Activated naive CD4-positive, alpha-beta T cell treated with anti-CD3 and anti-CD28 coated beads, Interleukin-2, amount 50 U/mL, for 72 hours (primary cell): ENCODE measurements around the gene CDT1. TPM values are rescaled to one million over a fixed set of nuclear protein-coding genes. Genes with fewer than 3 reads are reported as not detected.

ENCODE experiments used
- ATAC-seq, 2 donors: fragments of 150-1000 bp; cut with Tn5 transposase; 2 replicates each; pipeline ENCODE4 v1.10.0; 2021; ENCODE audit warnings: mild to moderate bottlenecking in 2 of 2, moderate library complexity in 2 of 2
- DNase-seq, 2 donors: peaks; one replicate each; pipeline ENCODE4 v3.0.0; 2021 to 2022; ENCODE audit warnings: low spot score in 2 of 2
- H3K27ac Mint-ChIP-seq, 2 donors: one replicate each; pipeline ENCODE4 v1.8.0; 2022; ENCODE audit warnings: mild to moderate bottlenecking in 2 of 2, mixed read lengths in 2 of 2
- H3K36me3 Mint-ChIP-seq, 2 donors: one replicate each; pipeline ENCODE4 v1.8.0; 2022; ENCODE audit warnings: mixed read lengths in 2 of 2
- H3K9me3 Mint-ChIP-seq, 2 donors: one replicate each; pipeline ENCODE4 v1.8.0; 2022; ENCODE audit warnings: mixed read lengths in 2 of 2
- total RNA-seq, 2 donors: library from RNA; stranded (reverse); gene quantifications; one replicate each; pipeline ENCODE4 v1.2.3, GENCODE V29; 2022

CDT1 gene
- total RNA-seq, 2 donors from 2014 or later: 145 to 240 TPM

DNA sequence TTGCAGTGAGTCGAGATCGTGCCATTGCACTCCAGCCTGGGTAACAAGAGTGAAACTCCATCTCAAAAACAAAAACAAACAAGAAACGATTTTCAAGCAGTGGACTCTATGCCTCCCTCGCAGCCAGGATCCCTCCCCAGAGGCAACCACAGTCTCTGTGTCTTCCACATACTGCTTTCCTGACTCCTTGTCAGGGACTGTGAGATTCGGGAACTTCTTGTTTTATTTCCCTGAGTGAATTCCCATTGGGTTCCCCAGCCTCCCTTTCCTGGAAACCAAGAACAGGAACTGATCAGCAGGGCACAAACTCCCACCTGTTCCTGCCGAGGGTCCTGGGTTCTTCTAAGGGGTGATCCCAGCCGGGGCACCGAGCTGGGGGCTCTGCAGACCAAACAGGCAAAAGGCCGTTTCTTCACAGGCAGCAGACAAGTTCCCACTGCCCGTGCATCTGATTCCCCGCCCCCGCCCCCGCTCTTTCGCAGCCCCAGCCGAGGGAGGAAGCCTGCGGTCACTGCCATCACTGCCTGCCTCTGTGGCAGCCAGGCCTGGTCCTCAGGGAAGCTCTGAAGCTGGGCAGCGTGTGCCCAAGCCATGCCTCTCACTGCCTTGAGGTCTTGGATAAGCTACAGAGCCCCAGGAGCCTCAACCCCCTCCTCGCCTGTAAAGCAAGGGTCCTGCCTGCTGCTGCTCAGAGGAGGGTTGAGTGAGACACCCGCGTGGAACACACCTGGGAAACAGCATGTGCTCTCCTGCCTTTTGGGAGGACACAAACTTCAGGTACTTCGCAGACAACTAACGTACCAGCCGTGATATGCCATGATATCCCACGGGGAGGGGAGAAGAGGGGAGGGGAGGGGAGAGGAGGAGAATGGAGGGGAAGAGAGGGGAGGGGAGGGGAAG is 13.0 kb upstream of the CDT1 start:
- peak; percentile 77 to 95 for ATAC-seq
- DNase-seq: peak in 1 of 2 donors; percentile 66
- H3K9me3 Mint-ChIP-seq: no peaks in the 10 kb centered on the region
- no peaks in the 10 kb centered on the region for H3K36me3 Mint-ChIP-seq
- H3K27ac Mint-ChIP-seq: peak overlapping the region; percentile 75 to 77

GRCh38 chr16:88792078-88792550 is 11.5 kb upstream of the CDT1 start:
- DNase-seq (no peak), ATAC-seq (no peak)
- H3K36me3 Mint-ChIP-seq: no peaks in the 10 kb centered on the region
- H3K9me3 Mint-ChIP-seq: no peaks in the 10 kb centered on the region
- no peak overlapping the region for H3K27ac Mint-ChIP-seq

GRCh38 chr16:88792668-88793250 is 10.8 kb upstream of the CDT1 start:
- H3K36me3 Mint-ChIP-seq: no peaks in the 10 kb centered on the region
- no peaks in the 10 kb centered on the region for H3K9me3 Mint-ChIP-seq
- DNase-seq (no peak), ATAC-seq (no peak)
- H3K27ac Mint-ChIP-seq: no peak overlapping the region

DNA sequence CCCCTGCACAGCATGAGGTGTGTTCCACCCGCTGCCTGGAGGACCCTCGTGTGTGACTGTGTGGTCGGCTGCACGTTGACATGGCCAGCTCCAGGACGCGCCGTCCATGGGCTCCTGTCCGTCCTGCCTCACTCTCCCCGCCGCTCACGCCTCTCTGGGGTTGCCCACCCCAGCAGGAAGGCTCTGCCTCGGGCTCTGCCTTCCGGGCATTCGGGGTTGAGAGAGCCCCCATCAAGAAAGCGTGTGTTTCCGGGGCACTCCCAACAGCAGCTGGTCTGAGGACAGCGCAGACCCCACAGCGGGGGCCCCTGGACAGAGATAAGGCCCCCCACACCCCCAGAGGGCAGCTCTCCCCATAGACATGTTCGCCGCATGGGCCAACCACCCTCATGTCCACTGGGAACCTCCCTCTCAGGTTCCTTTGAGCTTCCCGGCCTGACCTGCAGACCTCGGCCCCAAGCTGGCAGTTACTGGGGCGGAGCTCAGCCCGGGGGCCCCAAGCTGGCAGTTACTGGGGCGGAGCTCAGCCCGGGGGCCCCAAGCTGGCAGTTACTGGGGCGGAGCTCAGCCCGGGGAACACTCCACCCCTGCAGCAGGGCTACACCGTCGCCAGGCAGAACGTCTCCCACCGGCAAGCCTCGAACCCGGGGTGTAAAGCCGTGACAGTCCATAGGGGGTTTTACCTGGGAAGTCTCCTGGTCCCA is 10.2 kb upstream of the CDT1 start:
- no peaks in the 10 kb centered on the region for H3K9me3 Mint-ChIP-seq
- no peaks in the 10 kb centered on the region for H3K36me3 Mint-ChIP-seq
- DNase-seq (no peak), ATAC-seq (peak in 1 of 2 donors; percentile 20)
- no peak overlapping the region for H3K27ac Mint-ChIP-seq

DNA sequence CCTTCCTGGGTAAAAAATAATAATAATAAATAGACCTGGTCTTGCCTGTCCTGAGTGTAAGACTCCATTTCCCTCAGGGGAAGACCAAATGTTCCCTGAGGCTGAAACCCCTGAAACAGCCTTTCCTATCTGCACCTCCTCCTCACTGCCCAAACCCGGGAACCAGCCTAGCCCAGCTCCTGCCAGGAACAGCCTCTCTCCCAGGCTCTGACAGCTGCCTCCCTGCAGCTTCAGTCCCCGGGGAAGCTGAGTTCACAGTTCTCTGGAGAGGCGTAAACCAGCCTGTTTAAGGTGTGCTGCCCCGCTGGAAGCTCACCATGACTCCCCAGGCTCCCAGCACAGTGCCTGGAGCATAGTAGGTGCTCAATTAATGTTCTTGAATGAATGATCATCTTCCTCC is 7.3 kb upstream of the CDT1 start:
- Mint-ChIP-seq H3K36me3 (peaks cover 0 to 3% of the 10 kb centered on the region in 2 donors), H3K9me3 (no peaks in the 10 kb centered on the region), H3K27ac (no peak overlapping the region)
- DNase-seq (no peak), ATAC-seq (no peak)

GRCh38 chr16:88798073-88798472 is 5.5 kb upstream of the CDT1 start:
- Mint-ChIP-seq H3K36me3 (peaks cover 0 to 7% of the 10 kb centered on the region in 2 donors), H3K27ac (no peak overlapping the region), H3K9me3 (no peaks in the 10 kb centered on the region)
- DNase-seq (no peak), ATAC-seq (no peak)

- ATAC-seq: no peak
Measured at GRCh38 chr16:88798772-88799455, 4.7 kb upstream of the CDT1 start.

DNA sequence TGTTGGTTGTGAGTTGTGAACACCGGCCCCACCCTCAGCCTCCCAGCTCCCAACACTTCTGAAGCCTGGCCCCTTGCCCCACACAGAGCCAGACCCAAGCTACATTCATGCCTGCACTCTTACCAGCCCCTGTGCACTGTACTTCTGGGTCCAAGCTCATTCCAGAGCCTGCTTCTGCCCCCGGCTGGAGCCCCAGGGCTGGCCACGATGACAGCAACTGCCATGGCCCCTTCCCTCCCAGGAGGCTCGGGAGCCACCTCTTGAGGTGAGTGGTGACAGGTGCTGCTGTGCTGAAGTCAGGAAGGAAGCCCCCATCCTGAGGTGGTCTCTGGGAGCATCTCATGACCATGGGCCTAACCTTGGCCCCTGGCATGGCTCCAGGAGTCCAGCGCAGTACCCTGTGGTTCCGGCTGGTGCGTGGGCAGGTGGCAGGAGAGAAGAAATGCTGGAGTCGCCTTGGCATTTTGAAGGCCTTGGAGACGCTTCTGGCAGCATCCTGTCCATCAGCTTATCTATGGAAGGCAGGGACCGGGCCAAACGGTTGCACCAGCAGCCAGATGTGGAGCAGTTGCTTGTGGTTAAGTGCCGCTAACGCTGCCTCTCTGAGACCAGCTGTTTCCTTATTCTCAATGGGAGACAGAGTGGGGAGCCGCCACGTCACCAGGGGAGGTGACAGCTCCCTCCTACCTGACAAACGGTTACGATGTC is 3.9 kb upstream of the CDT1 start:
- Mint-ChIP-seq H3K27ac (no peak overlapping the region), H3K9me3 (no peaks in the 10 kb centered on the region), H3K36me3 (peaks cover 0 to 12% of the 10 kb centered on the region in 2 donors)
- DNase-seq: no peak
- ATAC-seq: no peak

More at GRCh38 chr16:88798772-88799455, 4.7 kb upstream of the CDT1 start:
- Mint-ChIP-seq H3K9me3 (no peaks in the 10 kb centered on the region), H3K36me3 (peaks cover 0 to 7% of the 10 kb centered on the region in 2 donors), H3K27ac (no peak overlapping the region)
- no peak for DNase-seq

DNA sequence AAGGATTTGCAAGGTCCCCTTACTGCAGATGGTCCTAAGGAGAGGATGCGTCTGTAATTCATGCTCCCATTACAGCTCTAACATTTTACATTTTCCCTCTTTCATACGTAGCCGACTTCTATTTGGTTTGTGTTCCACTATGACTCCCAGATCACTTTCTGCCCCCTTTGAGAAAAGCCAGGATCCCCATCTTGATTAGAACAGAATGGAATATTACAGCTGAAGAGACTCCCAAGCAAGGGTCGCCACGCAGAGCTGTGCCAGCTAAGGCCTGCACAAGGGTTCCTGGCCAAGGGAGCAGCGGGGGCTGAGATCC is 3.4 kb upstream of the CDT1 start:
- ATAC-seq (no peak), DNase-seq (no peak)
- Mint-ChIP-seq H3K27ac (no peak overlapping the region), H3K9me3 (no peaks in the 10 kb centered on the region), H3K36me3 (peaks cover 0 to 13% of the 10 kb centered on the region in 2 donors)

DNA sequence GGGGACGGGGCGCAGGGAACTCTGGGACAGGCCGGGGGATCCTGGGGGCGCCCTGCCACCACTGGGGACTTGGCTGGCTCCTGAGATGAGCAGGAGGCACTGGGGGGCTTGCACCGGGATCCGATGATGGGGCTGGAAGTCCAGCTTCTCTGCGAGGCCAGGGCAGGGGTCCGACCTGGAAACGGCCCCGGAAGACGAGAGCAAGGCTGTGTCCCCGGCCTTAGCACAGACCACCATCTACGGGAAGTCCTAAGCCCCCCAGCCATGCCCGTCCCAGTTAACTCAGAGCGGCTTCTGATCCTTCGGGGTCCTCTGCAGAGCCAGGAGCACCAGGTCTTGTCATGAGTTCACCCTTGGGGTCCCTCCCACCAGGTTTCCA is 573 bp downstream of the CDT1 start:
- ATAC-seq: no peak
- Mint-ChIP-seq H3K9me3 (no peaks in the 10 kb centered on the region), H3K27ac (peak overlapping the region; percentile 81 to 91), H3K36me3 (peaks cover 0 to 24% of the 10 kb centered on the region in 2 donors)
- peak in 1 of 2 donors; percentile 59 for DNase-seq

DNA sequence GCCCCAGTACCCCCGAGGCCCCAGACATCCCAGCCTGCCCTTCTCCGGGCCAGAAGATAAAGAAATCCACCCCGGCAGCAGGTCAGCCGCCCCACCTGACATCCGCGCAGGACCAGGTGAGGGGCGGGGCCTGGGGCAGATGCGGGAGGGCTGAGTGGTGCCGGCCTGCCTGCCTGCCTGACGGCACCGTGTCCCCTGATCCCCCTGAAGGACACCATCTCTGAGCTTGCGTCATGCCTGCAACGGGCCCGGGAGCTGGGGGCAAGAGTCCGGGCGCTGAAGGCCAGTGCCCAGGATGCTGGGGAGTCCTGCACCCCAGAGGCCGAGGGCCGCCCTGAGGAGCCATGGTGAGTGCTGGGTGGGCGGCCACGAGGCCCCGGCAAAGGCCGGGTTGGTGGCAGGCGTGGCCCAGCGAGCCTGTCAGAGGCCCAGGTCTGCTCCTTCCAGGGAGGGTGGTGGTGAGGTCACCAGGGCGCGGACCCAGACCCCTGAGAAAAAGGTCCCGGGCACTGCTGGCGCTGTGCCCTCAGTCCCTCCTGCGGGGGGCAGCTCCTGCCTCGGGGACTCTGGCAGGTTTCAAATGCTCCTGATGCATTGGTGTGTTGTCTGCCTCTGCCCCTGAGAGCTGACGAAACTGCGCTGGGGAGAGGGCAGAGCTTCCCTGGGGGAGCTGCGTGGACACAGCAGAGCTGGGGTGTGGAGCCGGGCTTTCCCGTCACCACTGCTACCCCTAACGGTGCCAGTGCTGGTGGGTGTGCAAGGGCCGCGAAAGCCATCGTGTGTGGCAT is 1.2 kb downstream of the CDT1 start:
- Mint-ChIP-seq H3K36me3 (peaks cover 0 to 24% of the 10 kb centered on the region in 2 donors), H3K9me3 (no peaks in the 10 kb centered on the region), H3K27ac (peak overlapping the region; percentile 89 to 91)
- ATAC-seq (peak in 1 of 2 donors; percentile 18), DNase-seq (peak; percentile 54 to 63)

- DNase-seq: no peak
- no peak for ATAC-seq
- H3K36me3 Mint-ChIP-seq: peaks cover 4 to 24% of the 10 kb centered on the region in 2 donors
- no peak overlapping the region for H3K27ac Mint-ChIP-seq
- no peaks in the 10 kb centered on the region for H3K9me3 Mint-ChIP-seq
Measured at GRCh38 chr16:88805340-88805715, 1.7 kb downstream of the CDT1 start.

DNA sequence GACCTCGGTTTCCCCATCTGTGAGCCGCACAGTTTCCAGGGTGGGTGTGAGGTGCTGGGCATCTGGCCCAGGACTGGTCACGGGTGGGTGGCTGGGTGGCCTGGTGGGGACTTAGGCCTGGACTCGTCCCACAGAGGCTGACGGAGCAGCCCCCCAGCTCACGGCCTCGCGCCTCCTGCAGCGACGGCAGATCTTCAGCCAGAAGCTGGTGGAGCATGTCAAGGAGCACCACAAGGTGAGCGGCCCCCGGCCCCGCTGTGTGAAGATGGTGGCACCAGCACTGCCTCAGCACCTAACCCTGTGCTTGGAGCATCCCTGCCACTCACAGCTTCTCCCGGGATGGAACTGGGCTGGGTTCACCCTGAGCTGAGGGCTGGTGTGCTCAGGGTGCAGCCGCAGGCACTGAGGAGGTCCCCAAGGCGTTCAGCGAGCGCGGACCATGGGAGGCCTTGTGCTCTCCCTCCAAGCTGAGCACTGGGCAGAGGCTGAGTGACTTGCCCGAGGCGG is 2.4 kb downstream of the CDT1 start:
- H3K9me3 Mint-ChIP-seq: no peaks in the 10 kb centered on the region
- H3K36me3 Mint-ChIP-seq: peaks cover 8 to 24% of the 10 kb centered on the region in 2 donors
- H3K27ac Mint-ChIP-seq: no peak overlapping the region
- peak in 1 of 2 donors; percentile 58 for DNase-seq
- no peak for ATAC-seq

GRCh38 chr16:88806491-88807111 is 3.0 kb downstream of the CDT1 start:
- H3K27ac Mint-ChIP-seq: peak overlapping the region in 1 of 2 donors; percentile 95
- DNase-seq (no peak), ATAC-seq (no peak)
- no peaks in the 10 kb centered on the region for H3K9me3 Mint-ChIP-seq
- H3K36me3 Mint-ChIP-seq: peaks cover 11 to 18% of the 10 kb centered on the region in 2 donors

- no peaks in the 10 kb centered on the region for H3K9me3 Mint-ChIP-seq
- DNase-seq (peak in 1 of 2 donors; percentile 61), ATAC-seq (no peak)
- H3K36me3 Mint-ChIP-seq: peaks cover 11 to 17% of the 10 kb centered on the region in 2 donors
- peak overlapping the region in 1 of 2 donors; percentile 95 for H3K27ac Mint-ChIP-seq
Measured at GRCh38 chr16:88807142-88807625, 3.6 kb downstream of the CDT1 start.
